Upper lobe of right lung (tissue), 1 donor: ENCODE results near the gene ASIC2. TPM values are rescaled to one million over a fixed set of nuclear protein-coding genes. Genes with fewer than 3 reads are reported as not detected.

Source experiments
- ATAC-seq: fragments of 200-7000 bp; cut with Tn5 transposase; one replicate; pipeline ENCODE4 v1.9.1; 2020; ENCODE audit warnings: mild to moderate bottlenecking, moderate library complexity
- DNase-seq: peaks from one replicate; pipeline ENCODE4 v3.0.0-alpha.2; 2020
- H3K27ac ChIP-seq: fragments of 200-600 bp; one replicate; pipeline ENCODE4 v1.8.0; 2022
- H3K27me3 ChIP-seq: fragments of 200-600 bp; one replicate; pipeline ENCODE4 v1.8.0; 2022; ENCODE audit warnings: mild to moderate bottlenecking
- H3K36me3 ChIP-seq: fragments of 200-600 bp; one replicate; pipeline ENCODE4 v1.8.0; 2022
- H3K4me1 ChIP-seq: fragments of 200-600 bp; one replicate; pipeline ENCODE4 v1.8.0; 2022
- H3K4me3 ChIP-seq: fragments of 200-600 bp; one replicate; pipeline ENCODE4 v1.8.0; 2022; ENCODE audit warnings: mild to moderate bottlenecking
- H3K9me3 ChIP-seq: fragments of 200-600 bp; one replicate; pipeline ENCODE4 v1.8.0; 2022
- intact Hi-C: fragments of 100-400 bp; cut with DNase I; formaldehyde crosslinking; loops from one replicate; pipeline ENCODE4 v1.11.0; 2022
- total RNA-seq: library from RNA; stranded (reverse); fragmentation: NEBNext Ultra II Directional; extraction: Animal tissue kit (Norgen Biotek cat#: 25700); gene quantifications from one replicate; pipeline ENCODE4 v1.2.1, GENCODE V29; 2021
- TF ChIP-seq, protein P1 (sequence below): fragments of 200-600 bp; IDR thresholded peaks from one replicate; pipeline ENCODE4 v1.8.0; 2022; ENCODE audit warnings: antibody characterized with exemption
- donor health status: DM: no; HTN: yes; CAD: no; lungs with severe emphysema.

Gene ASIC2
- total RNA-seq, 1 donor from 2014 or later = not detected

DNA sequence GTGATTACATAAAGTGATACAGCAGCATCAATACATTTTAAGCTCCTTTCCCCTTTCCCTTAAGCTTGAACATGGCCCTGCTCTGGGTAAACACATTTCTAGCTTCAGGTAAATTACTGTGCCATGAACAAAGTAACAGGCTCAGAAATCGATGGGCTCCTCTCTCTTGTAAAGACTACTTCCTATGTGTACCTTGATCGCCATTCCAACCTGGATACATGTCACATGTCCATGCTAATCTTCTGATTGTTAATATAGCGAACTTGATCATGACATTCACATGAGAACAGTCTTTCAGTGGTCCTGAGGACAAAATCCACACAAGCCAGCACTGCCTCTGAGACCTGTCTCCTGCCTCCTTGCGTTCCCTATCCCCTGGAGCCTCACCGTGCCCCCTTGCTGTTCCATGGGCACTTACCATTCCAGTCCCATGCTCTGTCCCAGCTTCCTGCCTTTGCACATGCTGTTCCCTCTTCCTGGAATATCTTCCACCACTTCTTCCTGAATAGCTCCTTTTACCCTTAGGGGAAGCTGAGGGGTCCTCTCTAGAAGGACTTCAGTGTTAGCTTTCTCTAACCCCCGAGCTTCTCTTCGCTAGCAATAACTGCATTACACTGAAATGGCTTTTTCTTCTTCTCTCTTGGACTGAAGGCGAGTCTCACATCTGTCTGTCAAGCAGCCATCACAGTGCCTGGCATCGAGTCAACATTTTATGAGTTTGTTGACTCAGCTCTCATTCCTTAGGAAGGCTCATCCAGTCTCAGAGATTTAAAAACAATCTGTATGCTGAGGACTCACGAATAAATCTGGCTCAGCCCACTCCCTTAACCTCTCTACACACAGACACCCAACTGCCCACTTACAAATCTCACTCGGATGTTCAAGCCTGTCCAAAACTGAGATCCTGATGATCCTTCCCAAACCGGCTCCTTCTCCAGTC, 93.3 kb downstream of the ASIC2 start:
- intact Hi-C loops = no loop called here
- Histone ChIP-seq H3K4me3 (no peak overlapping the region), H3K27ac (no peak overlapping the region), H3K4me1 (no peaks in the 10 kb centered on the region), H3K9me3 (no peaks in the 10 kb centered on the region), H3K27me3 (peaks cover 7% of the 10 kb centered on the region), H3K36me3 (no peaks in the 10 kb centered on the region)
- ATAC-seq = no peak
- no peak for DNase-seq
- TF ChIP-seq, protein P1, sequence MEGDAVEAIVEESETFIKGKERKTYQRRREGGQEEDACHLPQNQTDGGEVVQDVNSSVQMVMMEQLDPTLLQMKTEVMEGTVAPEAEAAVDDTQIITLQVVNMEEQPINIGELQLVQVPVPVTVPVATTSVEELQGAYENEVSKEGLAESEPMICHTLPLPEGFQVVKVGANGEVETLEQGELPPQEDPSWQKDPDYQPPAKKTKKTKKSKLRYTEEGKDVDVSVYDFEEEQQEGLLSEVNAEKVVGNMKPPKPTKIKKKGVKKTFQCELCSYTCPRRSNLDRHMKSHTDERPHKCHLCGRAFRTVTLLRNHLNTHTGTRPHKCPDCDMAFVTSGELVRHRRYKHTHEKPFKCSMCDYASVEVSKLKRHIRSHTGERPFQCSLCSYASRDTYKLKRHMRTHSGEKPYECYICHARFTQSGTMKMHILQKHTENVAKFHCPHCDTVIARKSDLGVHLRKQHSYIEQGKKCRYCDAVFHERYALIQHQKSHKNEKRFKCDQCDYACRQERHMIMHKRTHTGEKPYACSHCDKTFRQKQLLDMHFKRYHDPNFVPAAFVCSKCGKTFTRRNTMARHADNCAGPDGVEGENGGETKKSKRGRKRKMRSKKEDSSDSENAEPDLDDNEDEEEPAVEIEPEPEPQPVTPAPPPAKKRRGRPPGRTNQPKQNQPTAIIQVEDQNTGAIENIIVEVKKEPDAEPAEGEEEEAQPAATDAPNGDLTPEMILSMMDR = no peak

DNA sequence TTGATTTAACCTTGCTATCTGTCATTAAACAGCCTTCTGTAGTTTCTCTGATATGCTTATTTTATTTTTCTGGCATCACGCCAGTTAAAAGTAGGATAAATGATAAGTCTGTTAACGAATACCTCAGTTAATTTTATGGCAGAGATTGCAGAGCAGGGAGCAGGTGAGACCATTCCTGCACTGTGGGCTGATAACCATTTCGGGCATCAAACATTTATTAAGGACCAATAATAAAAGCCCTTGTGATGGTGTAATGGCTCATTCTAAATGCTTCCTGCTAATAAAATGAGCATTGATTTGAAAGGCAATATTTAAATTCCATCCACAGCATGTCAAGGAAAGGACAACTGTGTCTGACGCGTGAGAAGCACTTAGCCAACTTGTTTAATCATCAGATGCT, 94.1 kb downstream of the ASIC2 start:
- H3K4me1 ChIP-seq = no peaks in the 10 kb centered on the region
- H3K27ac ChIP-seq = no peak overlapping the region
- DNase-seq (no peak), ATAC-seq (no peak)
- no peak overlapping the region for H3K4me3 ChIP-seq
- no peaks in the 10 kb centered on the region for H3K27me3 ChIP-seq
- H3K9me3 ChIP-seq = no peaks in the 10 kb centered on the region
- intact Hi-C loops = no loop called here
- TF ChIP-seq, protein P1 = no peak
- no peaks in the 10 kb centered on the region for H3K36me3 ChIP-seq

- H3K36me3 ChIP-seq = no peaks in the 10 kb centered on the region
- H3K4me1 ChIP-seq = no peaks in the 10 kb centered on the region
- ATAC-seq (no peak), DNase-seq (no peak)
- H3K27me3 ChIP-seq = peaks cover 8% of the 10 kb centered on the region
- H3K27ac ChIP-seq = no peak overlapping the region
- intact Hi-C loops = no loop called here
- H3K4me3 ChIP-seq = no peak overlapping the region
- TF ChIP-seq, protein P1 = no peak
- H3K9me3 ChIP-seq = no peaks in the 10 kb centered on the region
Observed at GRCh38 chr17:33197342-33197741, 95.8 kb downstream of the ASIC2 start.

GRCh38 chr17:33196883-33197282, 96.2 kb downstream of the ASIC2 start:
- Histone ChIP-seq H3K27ac (no peak overlapping the region), H3K4me3 (no peak overlapping the region), H3K36me3 (no peaks in the 10 kb centered on the region), H3K9me3 (no peaks in the 10 kb centered on the region), H3K4me1 (no peaks in the 10 kb centered on the region), H3K27me3 (peaks cover 8% of the 10 kb centered on the region)
- ATAC-seq = no peak
- DNase-seq = no peak
- TF ChIP-seq, protein P1 = no peak
- intact Hi-C loops = no loop called here

GRCh38 chr17:33192951-33193911, 99.9 kb downstream of the ASIC2 start:
- Histone ChIP-seq H3K36me3 (no peaks in the 10 kb centered on the region), H3K9me3 (no peaks in the 10 kb centered on the region), H3K4me1 (no peaks in the 10 kb centered on the region), H3K27ac (no peak overlapping the region), H3K4me3 (no peak overlapping the region), H3K27me3 (peaks cover 8% of the 10 kb centered on the region)
- DNase-seq (no peak), ATAC-seq (no peak)
- intact Hi-C loops = no loop called here
- TF ChIP-seq, protein P1 = no peak
